CD14-positive monocyte (primary cell): ENCODE measurements around the gene KCNQ1. TPM values are rescaled to one million over a fixed set of nuclear protein-coding genes. Genes with fewer than 3 reads are reported as not detected.

Experiments used
- DNase-seq, 3 donors: peaks; one replicate each; pipeline ENCODE4 v3.0.0-alpha.2; 2011 to 2022
- H2AFZ ChIP-seq: 2 replicates; pipeline ENCODE4 v1.6.0; 2012; ENCODE audit warnings: mild to moderate bottlenecking, low read depth, low read length, inconsistent platforms; ENCODE audit not compliant: insufficient read depth, poor library complexity, severe bottlenecking
- H3K27ac ChIP-seq, 2 donors: 1 replicate in 1 of 2; 2 replicates in 1 of 2; pipeline ENCODE4 v1.5.1; 2012 to 2013; ENCODE audit warnings: low read length in 2 of 2, control low read depth in 1 of 2, inconsistent platforms in 1 of 2, low read depth in 1 of 2, mild to moderate bottlenecking in 1 of 2
- H3K27me3 ChIP-seq, 2 donors: one replicate each; pipeline versions ENCODE4 v1.6.0 to v1.6.1; 2011 to 2013; ENCODE audit warnings: low read length in 2 of 2; ENCODE audit not compliant: control insufficient read depth in 2 of 2, insufficient read depth in 2 of 2
- H3K36me3 ChIP-seq, 2 donors: replicated peaks in 1 of 2; 1 replicate in 1 of 2; 2 replicates in 1 of 2; pipeline versions ENCODE4 v1.5.1 to v1.6.1; 2012 to 2013; ENCODE audit warnings: low read length in 2 of 2, control low read depth in 1 of 2, inconsistent platforms in 1 of 2, mild to moderate bottlenecking in 1 of 2; ENCODE audit not compliant: insufficient read depth in 2 of 2, control insufficient read depth in 1 of 2
- H3K4me1 ChIP-seq, 2 donors: 1 replicate in 1 of 2; 2 replicates in 1 of 2; pipeline versions ENCODE4 v1.5.1 to v1.6.1; 2012 to 2013; ENCODE audit warnings: low read length in 2 of 2, control low read depth in 1 of 2, inconsistent platforms in 1 of 2, mild to moderate bottlenecking in 1 of 2, moderate library complexity in 1 of 2; ENCODE audit not compliant: insufficient read depth in 2 of 2, control insufficient read depth in 1 of 2
- H3K4me2 ChIP-seq: replicated peaks from 2 replicates; pipeline ENCODE3; 2012; ENCODE audit warnings: low read length, moderate library complexity, mild to moderate bottlenecking; ENCODE audit not compliant: poor library complexity, severe bottlenecking; ENCODE audit errors: extremely low read depth
- H3K4me3 ChIP-seq, 3 experiments: fragments of 200-600 bp in 1 of 3; sonication (generic) in 1 of 3; replicated peaks in 1 of 3; 1 replicate in 2 of 3; 2 replicates in 1 of 3; pipeline ENCODE4 v1.5.1; 2011 to 2013; ENCODE audit warnings: low read length in 3 of 3, mild to moderate bottlenecking in 3 of 3, control low read depth in 2 of 3, low read depth in 2 of 3, inconsistent platforms in 1 of 3, moderate library complexity in 1 of 3
- H3K79me2 ChIP-seq: 2 replicates; pipeline ENCODE4 v1.6.0; 2012; ENCODE audit warnings: mild to moderate bottlenecking, control low read depth, inconsistent platforms, low read length, moderate library complexity; ENCODE audit not compliant: insufficient read depth
- H3K9ac ChIP-seq: 2 replicates; pipeline ENCODE4 v1.6.0; 2017; ENCODE audit warnings: low read length, mild to moderate bottlenecking; ENCODE audit not compliant: insufficient read depth, poor library complexity, severe bottlenecking
- H3K9me3 ChIP-seq, 2 donors: replicated peaks in 1 of 2; 1 replicate in 1 of 2; 2 replicates in 1 of 2; pipeline versions ENCODE4 v1.5.1 to v1.6.1; 2012 to 2013; ENCODE audit warnings: low read length in 2 of 2, control low read depth in 1 of 2; ENCODE audit not compliant: control insufficient read depth in 1 of 2, insufficient read depth in 1 of 2
- H4K20me1 ChIP-seq: 2 replicates; pipeline ENCODE4 v1.6.0; 2012; ENCODE audit warnings: mild to moderate bottlenecking, low read length, control low read depth, moderate library complexity; ENCODE audit not compliant: insufficient read depth
- H3K27ac Mint-ChIP-seq, 7 donors: one replicate each; pipeline ENCODE4 v1.8.0; 2020; ENCODE audit warnings: mild to moderate bottlenecking in 7 of 7, mixed read lengths in 7 of 7, moderate library complexity in 6 of 7, inconsistent platforms in 2 of 7
- H3K27me3 Mint-ChIP-seq, 3 donors: one replicate each; pipeline ENCODE4 v1.8.0; 2021 to 2022; ENCODE audit warnings: low read depth in 3 of 3, mild to moderate bottlenecking in 3 of 3, mixed read lengths in 3 of 3, moderate library complexity in 3 of 3, inconsistent platforms in 1 of 3
- H3K36me3 Mint-ChIP-seq, 2 donors: one replicate each; pipeline ENCODE4 v1.8.0; 2020; ENCODE audit warnings: mixed read lengths in 2 of 2, inconsistent platforms in 1 of 2, mild to moderate bottlenecking in 1 of 2
- H3K4me1 Mint-ChIP-seq: one replicate; pipeline ENCODE4 v1.8.0; 2020; ENCODE audit warnings: mild to moderate bottlenecking, mixed read lengths
- H3K4me3 Mint-ChIP-seq, 2 donors: one replicate each; pipeline ENCODE4 v1.8.0; 2020; ENCODE audit warnings: mild to moderate bottlenecking in 2 of 2, mixed read lengths in 2 of 2, moderate library complexity in 1 of 2
- H3K9me3 Mint-ChIP-seq, 7 donors: one replicate each; pipeline ENCODE4 v1.8.0; 2020 to 2022; ENCODE audit warnings: mixed read lengths in 7 of 7, mild to moderate bottlenecking in 6 of 7, moderate library complexity in 6 of 7, inconsistent platforms in 2 of 7
- WGBS: methylation state at CpG from one replicate; pipeline ENCODE4 v1.1.5; 2013; ENCODE audit warnings: missing lambda C conversion rate; ENCODE audit not compliant: insufficient coverage; 5-methylcytosine and 5-hydroxymethylcytosine counted together
- intact Hi-C, 2 donors: fragments of 100-400 bp; cut with micrococcal nuclease; formaldehyde crosslinking; loops; one replicate each; pipeline versions ENCODE4 v1.15.0 to v1.15.1; 2023
- polyA plus RNA-seq, 3 donors: library from polyadenylated mRNA; depleted of rRNA in 1 of 3; unstranded in 2 of 3; stranded (reverse) in 1 of 3; fragments of 300-500 nt in 2 of 3; fragments of >200 nt in 1 of 3; fragmentation: Illumina TruSeq in 2 of 3; gene quantifications; 1 replicate in 2 of 3; 2 replicates in 1 of 3; pipeline ENCODE4 v1.2.3, GENCODE V29; 2012 to 2021
- TF ChIP-seq, protein P1 (sequence below): fragments of 200-600 bp; IDR thresholded peaks from one replicate; pipeline ENCODE4 v1.8.0; 2022; ENCODE audit warnings: antibody characterized with exemption, mild to moderate bottlenecking

KCNQ1 gene
- polyA plus RNA-seq, 3 donors: 14.9 to 31.8 (median 21.6) TPM

DNA sequence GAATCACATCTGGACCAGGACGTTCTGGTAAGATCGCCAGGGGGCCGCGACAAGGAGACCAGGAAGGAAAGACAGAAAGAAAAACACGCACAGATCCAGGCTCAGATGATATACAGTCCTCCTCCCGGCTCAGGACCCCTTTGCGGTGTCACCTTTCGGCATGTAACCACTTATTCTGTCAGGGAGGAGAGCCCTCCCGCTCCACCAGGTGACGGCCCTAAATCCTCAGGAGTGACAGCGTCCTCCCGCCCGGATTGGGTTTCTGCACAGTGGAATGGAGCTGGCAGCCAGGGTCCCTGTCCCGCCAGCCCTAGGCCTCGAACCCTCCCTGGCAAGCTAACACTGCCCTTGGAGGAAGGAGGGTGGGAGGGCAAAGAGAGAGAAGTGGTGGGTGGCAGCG, 279.3 kb downstream of the KCNQ1 start:
- no peak overlapping the region for H3K4me3 ChIP-seq
- Mint-ChIP-seq H3K27ac (peak overlapping the region in 1 of 7 donors; percentile 62), H3K27me3 (peaks cover 1 to 5% (median 5%) of the 10 kb centered on the region in 3 donors), H3K9me3 (no peaks in the 10 kb centered on the region), H3K36me3 (peaks cover 9 to 22% of the 10 kb centered on the region in 2 donors), H3K4me3 (no peak overlapping the region), H3K4me1 (no peaks in the 10 kb centered on the region)
- H3K36me3 ChIP-seq: peaks cover 0 to 7% of the 10 kb centered on the region in 2 donors
- no peaks in the 10 kb centered on the region for H3K9me3 ChIP-seq
- intact Hi-C loops: no loop called here
- 93% methylated on average over 15 of the region's 16 CpGs for WGBS
- H3K4me2 ChIP-seq: no peak overlapping the region
- no peak overlapping the region for H2AFZ ChIP-seq
- H3K9ac ChIP-seq: no peak overlapping the region
- H3K79me2 ChIP-seq: no peaks in the 10 kb centered on the region
- H3K4me1 ChIP-seq: no peaks in the 10 kb centered on the region
- no peaks in the 10 kb centered on the region for H3K27me3 ChIP-seq
- no peak overlapping the region for H3K27ac ChIP-seq
- TF ChIP-seq, protein P1, sequence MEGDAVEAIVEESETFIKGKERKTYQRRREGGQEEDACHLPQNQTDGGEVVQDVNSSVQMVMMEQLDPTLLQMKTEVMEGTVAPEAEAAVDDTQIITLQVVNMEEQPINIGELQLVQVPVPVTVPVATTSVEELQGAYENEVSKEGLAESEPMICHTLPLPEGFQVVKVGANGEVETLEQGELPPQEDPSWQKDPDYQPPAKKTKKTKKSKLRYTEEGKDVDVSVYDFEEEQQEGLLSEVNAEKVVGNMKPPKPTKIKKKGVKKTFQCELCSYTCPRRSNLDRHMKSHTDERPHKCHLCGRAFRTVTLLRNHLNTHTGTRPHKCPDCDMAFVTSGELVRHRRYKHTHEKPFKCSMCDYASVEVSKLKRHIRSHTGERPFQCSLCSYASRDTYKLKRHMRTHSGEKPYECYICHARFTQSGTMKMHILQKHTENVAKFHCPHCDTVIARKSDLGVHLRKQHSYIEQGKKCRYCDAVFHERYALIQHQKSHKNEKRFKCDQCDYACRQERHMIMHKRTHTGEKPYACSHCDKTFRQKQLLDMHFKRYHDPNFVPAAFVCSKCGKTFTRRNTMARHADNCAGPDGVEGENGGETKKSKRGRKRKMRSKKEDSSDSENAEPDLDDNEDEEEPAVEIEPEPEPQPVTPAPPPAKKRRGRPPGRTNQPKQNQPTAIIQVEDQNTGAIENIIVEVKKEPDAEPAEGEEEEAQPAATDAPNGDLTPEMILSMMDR: no peak
- peaks cover 83% of the 10 kb centered on the region for H4K20me1 ChIP-seq
- no peak for DNase-seq

DNA sequence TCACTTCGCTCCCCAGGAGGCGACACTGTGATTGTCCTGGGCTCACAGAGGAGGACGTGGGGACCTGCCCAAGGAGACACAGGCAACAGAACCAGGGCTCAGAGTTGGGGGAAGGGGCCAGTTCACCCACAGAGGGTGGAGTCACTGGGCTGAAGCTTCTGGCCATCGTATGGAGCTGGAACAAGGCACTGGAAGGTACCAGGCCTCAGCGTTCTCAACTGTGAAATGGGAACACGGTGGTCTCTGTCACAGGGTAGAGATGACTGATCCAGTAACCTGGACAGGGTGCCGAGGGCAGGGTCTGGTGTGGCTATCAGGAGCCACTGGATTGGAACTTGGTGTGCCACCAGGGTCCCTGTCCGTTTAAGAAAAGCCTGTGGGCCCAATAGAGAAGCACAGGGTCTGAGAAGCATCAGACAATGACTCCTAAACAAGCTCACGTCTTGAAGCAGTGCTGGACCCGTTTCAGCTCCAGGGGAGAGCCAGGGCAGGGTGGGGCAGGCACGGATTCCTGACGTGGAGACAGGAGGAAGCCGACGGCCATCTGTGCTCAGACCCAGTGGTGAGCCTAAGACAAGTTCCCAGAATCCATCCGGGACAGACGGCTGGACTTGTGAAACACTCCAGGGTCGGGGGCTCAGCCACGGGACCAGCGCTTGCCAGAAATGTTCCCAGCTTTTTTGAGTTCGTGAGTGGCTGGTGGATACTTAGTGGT, 280.0 kb downstream of the KCNQ1 start:
- H3K9me3 Mint-ChIP-seq: peaks cover 0 to 1% (median 0%) of the 10 kb centered on the region in 7 donors
- no peak overlapping the region for H2AFZ ChIP-seq
- no peaks in the 10 kb centered on the region for H3K4me1 Mint-ChIP-seq
- DNase-seq: no peak
- no peaks in the 10 kb centered on the region for H3K4me1 ChIP-seq
- H3K9ac ChIP-seq: no peak overlapping the region
- 94% methylated on average over 18 of the region's 20 CpGs for WGBS
- H3K27me3 ChIP-seq: no peaks in the 10 kb centered on the region
- H4K20me1 ChIP-seq: peaks cover 85% of the 10 kb centered on the region
- no peak overlapping the region for H3K4me3 Mint-ChIP-seq
- no peak overlapping the region for H3K4me3 ChIP-seq
- intact Hi-C loops: no loop called here
- no peaks in the 10 kb centered on the region for H3K79me2 ChIP-seq
- peaks cover 7 to 18% of the 10 kb centered on the region in 2 donors for H3K36me3 Mint-ChIP-seq
- peak overlapping the region in 1 of 7 donors; percentile 62 for H3K27ac Mint-ChIP-seq
- H3K9me3 ChIP-seq: no peaks in the 10 kb centered on the region
- no peak overlapping the region for H3K4me2 ChIP-seq
- H3K27ac ChIP-seq: no peak overlapping the region
- H3K27me3 Mint-ChIP-seq: peaks cover 1 to 6% (median 5%) of the 10 kb centered on the region in 3 donors
- H3K36me3 ChIP-seq: peaks cover 0 to 7% of the 10 kb centered on the region in 2 donors
- TF ChIP-seq, protein P1: no peak
